ENCODE results near the gene RMC1.

- TF ChIP-seq POLR2A (IDR thresholded peaks at IDR 0.05; ENCODE audit: low read length) (no peak), GATA1 (IDR thresholded peaks at IDR 0.05; ENCODE audit: low read depth, low read length) (no peak)
Observed at GRCh38 chr18:23494992-23495391, 8.3 kb upstream of the RMC1 start.

Measured in erythroblast (primary cell).